ENCODE measurements around the gene MRPL36.

The MRPL36 gene

DNA sequence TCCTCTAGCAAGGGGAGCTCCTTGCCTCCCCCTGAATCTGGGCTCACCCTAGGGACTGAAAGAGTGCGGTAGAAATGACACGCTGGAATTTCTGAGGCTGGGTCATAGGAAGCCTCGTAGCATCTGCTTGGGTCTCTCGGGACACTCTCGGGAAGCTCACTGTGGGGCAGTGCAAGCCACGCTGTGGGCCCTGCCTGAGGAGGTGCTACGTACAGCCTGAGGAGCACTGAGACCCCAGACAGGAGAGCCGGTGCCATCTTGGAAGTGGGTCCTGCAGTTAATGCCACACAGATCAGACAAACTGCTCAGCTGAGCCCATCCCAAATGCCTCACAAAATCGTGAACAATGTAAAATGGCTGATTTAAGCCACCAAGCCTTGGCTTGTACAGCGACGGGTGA lies 1.8 kb downstream of the MRPL36 start:
- ChIA-PET POLR2A (no interaction called here), CTCF (no interaction called here)
- TF ChIP-seq SUZ12 (IDR thresholded peaks at IDR 0.05) = no peak
- no peak for TF ChIP-seq TARDBP (IDR thresholded peaks at IDR 0.05)
- TF ChIP-seq BHLHE40 (IDR thresholded peaks at IDR 0.05; ENCODE audit: borderline replicate concordance) = no peak
- no peak for TF ChIP-seq FOXM1 (IDR thresholded peaks at IDR 0.05; ENCODE audit: borderline replicate concordance)
- no peak for TF ChIP-seq FOXK2 (IDR thresholded peaks at IDR 0.05)
- TF ChIP-seq CTBP1 (IDR thresholded peaks at IDR 0.05; ENCODE audit: borderline replicate concordance) = no peak
- no peak for TF ChIP-seq SP1 (IDR thresholded peaks at IDR 0.05)
- TF ChIP-seq ZNF384 (IDR thresholded peaks at IDR 0.05) = no peak
- TF ChIP-seq ELF4 (IDR thresholded peaks at IDR 0.05) = no peak
- TF ChIP-seq ARNT (IDR thresholded peaks at IDR 0.05) = no peak
- no peak for DNase-seq (ENCODE audit: extremely low spot score)

DNA sequence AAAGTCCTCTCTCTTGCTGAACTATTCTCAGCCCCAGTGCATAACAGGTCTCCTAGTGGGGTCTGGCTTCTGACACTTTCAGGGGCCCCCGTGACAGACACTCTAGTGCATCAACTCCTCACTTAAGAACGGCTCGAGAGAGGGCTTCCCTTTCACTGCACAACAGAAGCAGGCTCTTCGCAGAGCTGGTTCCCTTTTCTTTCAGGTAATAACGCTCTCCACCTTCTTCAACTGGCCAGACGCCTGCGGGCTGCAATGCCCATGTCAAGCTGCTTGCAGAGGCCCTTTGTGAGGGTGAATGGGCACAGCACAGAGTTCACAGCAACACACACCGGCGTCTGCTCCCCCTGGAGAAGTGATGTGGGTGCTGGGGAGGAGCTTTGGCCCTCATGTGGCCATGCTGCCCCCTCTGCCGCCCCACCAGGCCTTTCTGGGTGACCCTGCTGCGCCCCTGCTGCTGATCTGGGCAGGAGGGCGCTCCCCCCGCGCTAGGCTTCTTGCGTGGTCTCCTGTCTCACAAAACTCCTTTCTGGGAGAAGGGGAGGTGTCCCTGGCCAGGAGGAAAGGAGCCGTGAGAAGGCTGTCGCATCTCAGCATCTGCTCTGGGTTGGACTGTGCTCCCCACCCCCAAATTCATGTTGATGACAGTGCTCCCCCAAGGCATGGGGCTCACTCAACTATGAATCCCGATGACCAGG lies 2.4 kb downstream of the MRPL36 start:
- ChIA-PET CTCF (no interaction called here), POLR2A (no interaction called here)
- no peak for DNase-seq (ENCODE audit: extremely low spot score)
- no peak for TF ChIP-seq SUZ12 (IDR thresholded peaks at IDR 0.05)
- TF ChIP-seq CTBP1 (IDR thresholded peaks at IDR 0.05; ENCODE audit: borderline replicate concordance) = no peak
- TF ChIP-seq NFRKB (IDR thresholded peaks at IDR 0.05) = no peak
- TF ChIP-seq ZNF384 (IDR thresholded peaks at IDR 0.05) = no peak
- no peak for TF ChIP-seq SP1 (IDR thresholded peaks at IDR 0.05)
- no peak for TF ChIP-seq FOXM1 (IDR thresholded peaks at IDR 0.05; ENCODE audit: borderline replicate concordance)
- TF ChIP-seq, protein P1, sequence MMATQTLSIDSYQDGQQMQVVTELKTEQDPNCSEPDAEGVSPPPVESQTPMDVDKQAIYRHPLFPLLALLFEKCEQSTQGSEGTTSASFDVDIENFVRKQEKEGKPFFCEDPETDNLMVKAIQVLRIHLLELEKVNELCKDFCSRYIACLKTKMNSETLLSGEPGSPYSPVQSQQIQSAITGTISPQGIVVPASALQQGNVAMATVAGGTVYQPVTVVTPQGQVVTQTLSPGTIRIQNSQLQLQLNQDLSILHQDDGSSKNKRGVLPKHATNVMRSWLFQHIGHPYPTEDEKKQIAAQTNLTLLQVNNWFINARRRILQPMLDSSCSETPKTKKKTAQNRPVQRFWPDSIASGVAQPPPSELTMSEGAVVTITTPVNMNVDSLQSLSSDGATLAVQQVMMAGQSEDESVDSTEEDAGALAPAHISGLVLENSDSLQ (IDR thresholded peaks at IDR 0.05) = no peak
- TF ChIP-seq L3MBTL2 (conservative IDR thresholded peaks at IDR 0.05) = no peak
- TF ChIP-seq ELF4 (IDR thresholded peaks at IDR 0.05) = no peak
- TF ChIP-seq FOXK2 (IDR thresholded peaks at IDR 0.05) = no peak
- no peak for TF ChIP-seq HDGF (IDR thresholded peaks at IDR 0.05; ENCODE audit: borderline replicate concordance)
- TF ChIP-seq FOXA1 (IDR thresholded peaks at IDR 0.05) = no peak

DNA sequence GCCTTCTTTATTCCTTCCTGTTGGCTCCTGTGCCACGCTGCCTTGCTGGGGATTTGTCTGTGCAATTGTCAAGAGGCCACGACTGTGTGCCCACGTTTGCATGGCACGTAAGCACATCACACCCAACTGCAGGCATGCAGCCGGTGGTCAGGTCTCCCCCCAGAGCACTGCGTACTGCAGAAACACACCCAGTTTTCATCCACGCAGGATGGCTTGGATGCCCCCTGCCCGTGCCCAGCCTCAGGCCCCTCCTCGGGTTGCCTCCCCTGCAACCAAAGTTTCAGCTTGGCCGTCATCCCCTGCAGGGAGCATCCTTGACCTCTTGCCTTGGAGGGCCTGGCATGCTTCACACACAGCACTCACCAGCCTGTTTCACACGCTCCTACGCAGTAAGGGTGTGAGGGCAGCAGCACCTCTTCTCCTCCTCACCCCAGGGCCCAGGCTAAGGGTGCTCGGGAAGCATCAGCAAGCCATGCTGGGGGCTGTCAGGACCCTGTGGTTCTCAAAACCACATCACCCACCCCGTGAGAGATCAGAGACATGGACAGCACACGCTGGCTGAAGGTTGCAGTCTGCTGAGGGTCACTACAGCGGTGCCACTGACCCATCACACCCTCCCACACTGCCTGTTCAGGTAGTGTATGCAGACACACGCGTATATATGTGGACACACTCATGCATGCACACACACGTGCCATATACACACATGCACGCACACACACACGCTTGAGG lies 3.1 kb downstream of the MRPL36 start:
- CTCF ChIA-PET = no interaction called here
- no peak for DNase-seq (ENCODE audit: extremely low spot score)
- TF ChIP-seq ZNF384 (IDR thresholded peaks at IDR 0.05) (no peak), ARNT (IDR thresholded peaks at IDR 0.05) (no peak), NFRKB (IDR thresholded peaks at IDR 0.05) (no peak), L3MBTL2 (conservative IDR thresholded peaks at IDR 0.05) (no peak), HDGF (IDR thresholded peaks at IDR 0.05; ENCODE audit: borderline replicate concordance) (no peak), FOXM1 (IDR thresholded peaks at IDR 0.05; ENCODE audit: borderline replicate concordance) (no peak), ELF4 (IDR thresholded peaks at IDR 0.05) (no peak), SP1 (IDR thresholded peaks at IDR 0.05) (no peak), LEF1 (IDR thresholded peaks at IDR 0.05; ENCODE audit: borderline replicate concordance) (no peak), FOXA1 (IDR thresholded peaks at IDR 0.05) (no peak), FOXK2 (IDR thresholded peaks at IDR 0.05) (no peak), BHLHE40 (IDR thresholded peaks at IDR 0.05; ENCODE audit: borderline replicate concordance) (no peak), TARDBP (IDR thresholded peaks at IDR 0.05) (no peak), SUZ12 (IDR thresholded peaks at IDR 0.05) (no peak), CTBP1 (IDR thresholded peaks at IDR 0.05; ENCODE audit: borderline replicate concordance) (no peak)
- TF ChIP-seq, protein P1 (IDR thresholded peaks at IDR 0.05) = no peak
- POLR2A ChIA-PET = no interaction called here

DNA sequence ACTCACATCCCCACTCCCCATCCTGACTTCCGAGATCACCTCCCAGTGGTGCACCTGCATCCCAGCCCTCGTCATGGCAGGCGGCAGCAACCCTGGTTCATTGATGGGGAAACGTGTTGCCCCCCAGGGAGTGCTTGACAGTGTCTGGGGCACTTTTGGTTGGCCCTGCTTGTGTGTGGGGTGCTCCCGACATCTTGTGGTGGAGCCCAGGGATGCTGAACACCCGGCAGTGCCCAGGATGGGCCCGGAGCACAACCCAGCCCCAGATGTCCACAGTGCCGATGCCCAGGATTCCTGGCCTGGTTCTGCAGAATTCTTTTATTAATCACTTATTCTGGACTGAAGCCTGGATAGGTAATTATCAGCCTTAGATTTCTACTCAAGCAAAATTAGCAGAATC lies 3.7 kb downstream of the MRPL36 start:
- ChIA-PET POLR2A (no interaction called here), CTCF (no interaction called here)
- DNase-seq (ENCODE audit: extremely low spot score) = no peak
- no peak for TF ChIP-seq LEF1 (IDR thresholded peaks at IDR 0.05; ENCODE audit: borderline replicate concordance)
- no peak for TF ChIP-seq BHLHE40 (IDR thresholded peaks at IDR 0.05; ENCODE audit: borderline replicate concordance)
- no peak for TF ChIP-seq FOXK2 (IDR thresholded peaks at IDR 0.05)

DNA sequence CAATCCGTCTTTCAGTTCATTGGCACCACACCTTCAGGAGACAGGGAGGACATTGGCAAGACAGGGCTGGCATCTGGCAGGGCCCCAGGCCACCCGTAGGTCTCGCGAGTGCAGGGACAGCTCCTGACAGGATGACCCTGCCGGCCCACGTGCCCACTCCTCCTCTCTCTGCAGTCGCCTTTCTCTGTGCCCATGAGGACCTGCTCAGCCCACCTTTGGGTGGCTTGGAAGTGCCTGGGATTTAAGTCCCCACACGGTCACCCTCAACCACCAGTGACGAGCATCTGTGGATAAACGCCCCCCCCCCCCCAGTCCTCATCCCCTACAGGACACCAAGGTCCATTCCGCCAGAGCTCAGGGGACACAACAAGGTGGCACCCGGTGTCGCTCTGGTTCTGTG lies 4.1 kb downstream of the MRPL36 start:
- ChIA-PET POLR2A (no interaction called here), CTCF (no interaction called here)
- no peak for TF ChIP-seq CTBP1 (IDR thresholded peaks at IDR 0.05; ENCODE audit: borderline replicate concordance)
- no peak for TF ChIP-seq NFRKB (IDR thresholded peaks at IDR 0.05)
- no peak for TF ChIP-seq TARDBP (IDR thresholded peaks at IDR 0.05)
- no peak for DNase-seq (ENCODE audit: extremely low spot score)

DNA sequence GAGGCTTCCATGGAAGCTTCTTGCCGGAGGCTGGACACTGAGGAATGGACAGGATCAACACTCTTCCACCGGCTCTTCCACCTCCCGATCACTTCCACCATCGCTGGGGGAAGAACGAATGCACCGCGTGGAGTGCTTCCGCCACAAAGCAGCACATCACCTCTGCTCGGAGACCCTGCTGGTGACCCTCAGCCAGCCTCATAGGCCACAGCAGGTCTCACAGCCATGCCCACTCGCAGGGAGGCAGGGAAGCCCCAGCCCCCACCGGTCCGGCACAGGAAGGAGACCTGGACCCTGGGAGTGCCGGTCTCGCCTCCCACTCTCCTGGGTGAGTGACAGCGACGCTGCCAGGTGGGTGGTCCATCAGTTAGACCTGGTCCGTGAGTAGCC lies 4.7 kb downstream of the MRPL36 start:
- POLR2A ChIA-PET = no interaction called here
- DNase-seq (ENCODE audit: extremely low spot score) = no peak
- CTCF ChIA-PET = no interaction called here
- TF ChIP-seq FOXA1 (IDR thresholded peaks at IDR 0.05) (no peak), FOXM1 (IDR thresholded peaks at IDR 0.05; ENCODE audit: borderline replicate concordance) (no peak), ZNF384 (IDR thresholded peaks at IDR 0.05) (no peak), NFRKB (IDR thresholded peaks at IDR 0.05) (no peak), CTBP1 (IDR thresholded peaks at IDR 0.05; ENCODE audit: borderline replicate concordance) (no peak), HDGF (IDR thresholded peaks at IDR 0.05; ENCODE audit: borderline replicate concordance) (no peak), TARDBP (IDR thresholded peaks at IDR 0.05) (no peak), LEF1 (IDR thresholded peaks at IDR 0.05; ENCODE audit: borderline replicate concordance) (no peak), ELF4 (IDR thresholded peaks at IDR 0.05) (no peak), SUZ12 (IDR thresholded peaks at IDR 0.05) (no peak), BHLHE40 (IDR thresholded peaks at IDR 0.05; ENCODE audit: borderline replicate concordance) (no peak), ARNT (IDR thresholded peaks at IDR 0.05) (no peak), L3MBTL2 (conservative IDR thresholded peaks at IDR 0.05) (no peak), FOXK2 (IDR thresholded peaks at IDR 0.05) (no peak), SP1 (IDR thresholded peaks at IDR 0.05) (no peak)
- TF ChIP-seq, protein P1 (IDR thresholded peaks at IDR 0.05) = no peak

Measured in HEK293T (cell line).